Measurements from ENCODE around the gene HDAC4. TPM values are rescaled to one million over a fixed set of nuclear protein-coding genes. Genes with fewer than 3 reads are reported as not detected.
"Not testable (repeated sequence)": the region's sequence is repeated elsewhere in the genome, so short reads cannot be mapped to it uniquely, and the experiment has no call there.

The HDAC4 gene
- total RNA-seq, 1 experiment from 2014 or later, result 5.5 TPM

DNA sequence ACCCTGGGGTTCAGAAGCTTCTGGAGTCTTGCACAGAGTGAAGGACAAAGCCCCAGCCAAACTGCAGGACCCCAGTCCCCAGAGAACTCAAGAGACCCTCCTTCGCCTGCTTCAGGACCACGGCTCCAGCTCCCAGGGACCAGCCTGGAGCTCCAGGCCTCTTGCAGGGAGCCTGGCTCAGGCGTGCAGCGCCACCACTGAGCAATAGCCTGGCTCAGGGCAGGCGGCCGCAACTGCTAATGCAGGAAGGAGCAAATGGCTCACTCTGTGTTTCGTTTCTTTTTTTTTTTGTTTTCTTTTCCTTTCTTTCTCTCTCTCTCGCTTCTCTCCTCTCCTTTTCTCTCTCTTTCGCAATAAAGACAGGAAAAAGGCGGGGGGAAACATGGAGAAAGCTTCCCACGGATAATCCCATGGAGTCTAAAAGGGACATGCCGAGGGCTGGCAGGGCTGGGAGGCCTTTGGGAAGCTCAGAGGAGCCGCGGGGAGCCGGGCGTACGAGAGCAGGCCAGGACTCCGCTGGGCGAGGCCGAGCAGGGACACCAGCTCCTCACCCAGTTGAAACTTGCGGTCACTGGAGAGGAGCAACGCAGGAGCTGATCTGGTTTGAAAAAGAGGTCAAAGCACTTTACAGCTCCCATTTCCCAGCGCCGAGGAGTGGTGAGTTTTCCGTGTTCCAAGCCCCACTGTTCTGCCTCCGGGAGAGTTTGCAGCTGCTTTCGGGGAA is 308.1 kb downstream of the HDAC4 start:
- no peak for DNase-seq (ENCODE audit: low read depth)

DNA sequence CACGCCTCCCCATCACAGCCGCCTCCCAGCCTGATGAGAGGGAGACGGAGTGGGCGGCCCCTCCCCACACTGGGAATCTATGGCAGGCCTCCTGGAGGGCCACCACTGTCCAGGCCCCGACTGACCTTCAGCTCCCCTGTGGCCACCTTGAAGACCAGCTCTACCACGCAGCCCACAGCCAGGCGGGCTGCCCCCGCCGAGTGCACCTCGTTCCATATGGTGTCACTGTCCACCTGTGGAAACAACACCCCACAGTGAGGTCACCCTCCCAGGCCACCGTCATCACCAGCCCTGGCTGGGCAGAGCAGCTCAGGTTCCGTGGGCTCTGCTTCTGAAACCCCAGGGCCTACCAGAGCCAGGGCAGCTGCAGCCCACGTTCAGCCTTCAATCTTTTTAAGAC is 310.9 kb downstream of the HDAC4 start:
- no peak for DNase-seq (ENCODE audit: low read depth)

DNA sequence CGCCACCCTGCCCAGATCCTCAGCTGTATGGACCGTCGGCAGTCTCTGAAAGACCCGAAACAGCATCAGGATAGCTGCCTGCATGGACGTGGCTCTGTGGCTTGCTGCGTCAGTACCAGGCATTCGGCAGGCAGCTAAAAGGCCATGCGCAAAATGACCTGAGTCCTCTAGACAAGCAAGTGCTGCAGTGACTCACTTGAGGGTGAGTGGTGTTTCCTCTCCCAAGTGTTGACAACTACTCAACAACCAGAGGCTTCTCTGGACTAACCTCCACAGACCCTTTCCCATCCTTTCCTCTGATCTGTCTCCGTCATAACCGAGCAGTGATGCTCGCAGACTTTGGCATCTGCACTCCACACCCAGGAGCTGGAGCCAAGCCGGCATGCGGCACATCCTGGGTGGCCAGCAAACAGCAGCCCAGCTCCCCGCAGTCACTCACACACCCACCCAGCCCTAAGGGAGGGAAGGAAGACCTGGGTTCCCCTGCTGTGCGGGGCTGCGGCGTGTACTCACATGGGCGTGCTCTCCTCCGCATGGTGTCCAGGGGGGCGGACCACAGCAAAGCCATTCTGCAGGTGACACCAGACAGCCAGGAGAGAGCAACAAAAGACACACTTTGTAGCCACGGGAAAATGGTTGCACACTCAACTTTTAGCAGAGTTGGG is 313.6 kb downstream of the HDAC4 start:
- no peak for DNase-seq (ENCODE audit: low read depth)

DNA sequence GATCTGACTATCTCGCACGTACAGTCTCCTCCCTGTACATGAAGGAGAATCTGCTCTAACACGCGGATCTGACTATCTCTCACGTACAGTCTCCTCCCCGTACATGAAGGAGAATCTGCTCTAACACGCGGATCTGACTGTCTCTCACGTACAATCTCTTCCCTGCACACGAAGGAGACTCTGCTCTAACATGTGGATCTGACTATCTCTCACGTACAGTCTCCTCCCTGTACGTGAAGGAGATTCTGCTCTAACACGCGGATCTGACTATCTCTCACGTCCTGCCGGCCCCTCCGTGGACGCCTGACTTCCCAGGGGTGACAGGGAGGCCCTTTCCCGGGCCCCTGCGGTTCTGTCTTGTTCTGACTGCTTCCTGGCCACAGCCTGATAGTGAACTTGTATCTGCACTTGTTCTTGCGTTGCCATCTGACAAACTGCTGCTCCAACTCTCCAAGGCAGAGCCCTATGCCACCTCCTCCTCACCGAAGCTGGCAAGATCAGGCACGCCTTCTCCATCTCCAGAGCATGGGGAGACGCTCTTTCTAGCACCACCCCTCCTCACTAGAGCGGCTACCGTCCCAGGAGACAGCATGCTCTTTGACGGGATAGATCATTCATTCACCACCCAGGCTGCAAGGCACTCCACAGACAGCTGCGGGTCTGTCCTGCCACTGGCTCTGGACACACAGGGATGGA is 314.3 kb downstream of the HDAC4 start:
- no peak for DNase-seq (ENCODE audit: low read depth)

DNA sequence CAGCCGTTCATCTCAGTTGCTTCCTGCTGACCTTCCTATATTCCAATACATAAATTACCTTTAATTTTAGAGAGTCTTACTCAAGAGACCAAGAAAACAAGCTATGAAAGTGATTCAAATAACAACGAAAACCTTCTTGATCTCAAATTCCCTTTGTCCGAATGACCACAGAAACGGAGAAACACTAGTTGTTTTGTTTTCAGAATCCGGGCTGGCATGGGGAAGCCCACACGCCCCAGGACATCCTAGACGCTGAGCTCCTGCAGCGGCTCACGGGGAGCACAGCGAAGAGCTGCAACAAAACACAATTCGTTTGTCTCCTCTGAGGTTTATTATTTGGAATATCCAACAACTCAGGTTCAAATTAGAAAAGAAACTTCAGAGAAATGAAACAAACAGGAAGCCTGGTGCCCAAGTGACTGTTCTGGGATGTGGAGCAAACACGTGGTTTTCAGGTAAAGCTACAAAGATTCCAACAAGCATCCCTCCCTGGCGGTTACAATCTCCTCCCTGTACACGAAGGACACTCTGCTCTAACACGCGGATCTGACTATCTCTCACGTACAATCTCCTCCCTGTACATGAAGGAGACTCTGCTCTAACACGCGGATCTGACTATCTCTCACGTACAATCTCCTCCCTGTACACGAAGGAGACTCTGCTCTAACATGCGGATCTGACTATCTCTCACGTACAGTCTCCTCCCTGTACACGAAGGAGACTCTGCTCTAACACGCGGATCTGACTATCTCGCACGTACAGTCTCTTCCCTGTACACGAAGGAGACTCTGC is 315.4 kb downstream of the HDAC4 start:
- DNase-seq (ENCODE audit: low read depth), result no peak

DNA sequence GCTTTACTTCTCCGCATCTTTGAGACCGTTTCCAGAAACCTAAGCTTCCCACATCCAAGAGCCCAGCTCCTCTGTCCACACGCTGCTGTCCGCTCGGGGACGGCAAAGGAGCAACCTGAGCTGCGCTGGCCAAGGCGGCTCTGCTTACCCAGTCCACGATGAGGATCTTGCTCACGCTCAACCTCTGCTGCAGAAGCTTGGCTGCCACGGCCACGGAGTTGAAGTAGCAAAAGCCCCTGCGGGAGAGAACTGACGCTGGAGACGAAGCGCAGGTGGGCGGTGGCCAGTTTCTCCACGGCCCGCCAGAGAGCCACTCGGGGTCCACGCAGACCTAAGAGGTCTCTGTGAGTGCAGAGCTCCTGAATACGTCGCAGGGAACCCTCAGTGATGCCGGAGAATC is 316.8 kb downstream of the HDAC4 start:
- no peak for DNase-seq (ENCODE audit: low read depth)

DNA sequence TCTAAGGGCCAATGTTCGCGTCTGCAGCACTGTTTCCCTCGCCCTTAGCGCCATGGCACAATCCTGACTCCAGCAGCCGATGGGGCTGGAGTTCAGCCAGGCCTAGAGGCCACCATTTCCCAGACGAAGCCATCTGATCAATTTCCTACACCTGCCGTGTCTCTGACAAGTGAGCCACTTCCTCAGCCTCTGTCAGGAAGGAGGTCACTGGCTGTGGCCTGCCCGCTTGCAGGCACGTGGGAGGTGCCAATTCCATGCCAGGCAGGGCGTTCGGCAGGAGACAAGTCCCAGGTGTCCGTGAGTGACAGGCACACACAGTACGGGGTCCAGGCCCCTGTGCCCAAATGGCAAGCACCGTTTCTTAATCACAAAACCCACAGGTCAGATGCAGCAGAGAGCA is 318.4 kb downstream of the HDAC4 start:
- no peak for DNase-seq (ENCODE audit: low read depth)

DNA sequence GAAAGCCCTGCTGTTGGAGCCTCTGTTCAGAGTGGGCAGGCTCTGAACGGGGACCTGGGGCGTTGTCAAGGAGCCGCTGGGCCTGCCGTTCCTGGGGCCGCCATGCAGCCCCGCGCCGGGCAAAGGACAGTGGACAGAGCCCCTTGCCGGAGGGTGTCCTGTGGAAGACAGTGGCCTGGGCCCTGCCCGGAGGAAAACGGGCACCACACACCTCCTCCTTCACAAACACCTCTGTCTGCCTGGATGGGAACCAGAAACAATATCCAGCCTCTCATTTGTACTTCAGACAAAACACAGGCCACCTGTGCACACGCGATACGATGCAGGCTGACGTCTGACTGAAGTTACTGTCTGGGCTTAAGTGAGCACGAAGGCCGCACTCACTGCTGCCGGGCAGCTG is 319.2 kb downstream of the HDAC4 start:
- no peak for DNase-seq (ENCODE audit: low read depth)

DNA sequence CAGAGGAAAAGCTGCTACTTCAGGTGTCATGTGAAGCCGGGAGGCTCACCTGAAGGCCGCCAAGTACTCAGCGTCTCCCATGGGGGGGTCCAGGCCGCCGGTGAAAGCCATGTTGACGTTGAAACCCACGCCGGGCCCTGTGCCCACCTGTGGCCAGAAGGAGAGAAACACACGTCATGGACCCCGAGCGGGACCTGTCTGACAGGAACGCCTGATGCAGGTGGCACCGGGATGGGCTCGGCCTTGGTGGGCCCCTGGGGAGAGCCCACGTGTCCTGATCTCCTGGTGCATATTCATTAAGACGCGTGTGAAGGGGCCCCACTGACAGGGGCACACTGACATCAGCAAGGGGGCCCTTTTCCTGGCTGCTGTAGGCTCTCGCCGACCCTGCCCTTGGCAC is 319.8 kb downstream of the HDAC4 start:
- no peak for DNase-seq (ENCODE audit: low read depth)

DNA sequence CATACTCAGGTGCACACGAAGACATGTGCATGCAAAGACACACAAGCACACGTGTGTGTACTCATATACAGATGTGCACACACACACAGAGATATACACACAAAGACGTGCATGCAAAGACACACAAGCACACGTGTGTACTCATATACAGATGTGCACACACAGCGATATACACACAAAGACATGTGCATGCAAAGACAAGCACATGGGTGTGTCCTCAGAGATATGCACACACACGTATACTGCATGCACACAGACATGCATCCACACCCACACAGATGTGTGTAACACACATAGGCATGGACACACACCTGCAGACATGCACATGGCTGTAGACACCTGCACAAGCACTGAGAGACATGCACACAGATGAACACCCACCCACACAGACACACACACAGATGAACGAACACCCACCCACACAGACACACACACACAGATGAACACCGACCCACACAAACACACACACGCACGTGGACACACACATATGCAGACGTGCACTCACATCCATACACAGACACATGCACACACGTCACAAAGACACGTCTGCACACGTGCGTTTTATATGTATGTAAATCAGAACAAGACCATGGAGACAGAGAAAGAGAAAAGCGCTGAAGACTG is 321.0 kb downstream of the HDAC4 start:
- no peak for DNase-seq (ENCODE audit: low read depth)

DNA sequence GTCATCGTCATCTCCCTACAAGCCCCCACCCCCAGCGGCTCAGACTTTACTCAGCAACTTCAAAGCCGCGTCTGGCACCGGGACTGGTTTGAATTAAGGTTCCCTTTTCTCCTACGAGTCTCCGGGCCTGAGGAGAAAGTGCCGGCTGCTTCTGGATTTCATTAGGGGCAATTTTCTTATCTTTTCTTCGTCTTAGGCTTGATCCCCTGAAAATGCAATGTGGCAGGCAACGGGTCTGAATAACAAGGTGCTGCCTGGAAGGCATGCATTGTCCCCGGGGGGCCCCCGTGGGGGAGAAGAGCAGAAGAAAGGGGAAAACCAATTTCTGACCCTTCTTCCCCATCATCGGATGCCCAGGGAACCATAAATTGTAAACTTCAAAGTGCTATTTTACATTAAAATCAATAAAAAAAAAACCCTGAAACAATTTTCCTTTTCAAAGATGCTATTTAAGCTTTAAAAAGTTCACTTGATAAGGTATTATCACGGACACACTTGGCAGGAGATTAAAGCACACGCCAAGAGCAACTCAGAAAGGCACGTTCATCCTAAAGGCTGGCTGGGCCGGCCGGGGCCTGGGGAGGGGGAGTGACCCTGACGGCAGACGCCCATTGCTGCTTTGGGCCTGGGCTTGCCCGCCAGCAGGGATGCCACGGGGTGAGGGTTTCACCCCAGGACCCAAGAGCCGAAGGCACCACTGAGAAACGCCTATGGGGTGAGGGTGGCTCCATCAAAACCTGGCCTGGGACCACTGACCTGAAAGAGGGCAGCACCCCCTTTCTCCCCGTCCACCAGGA is 322.5 kb downstream of the HDAC4 start:
- no peak for DNase-seq (ENCODE audit: low read depth)

DNA sequence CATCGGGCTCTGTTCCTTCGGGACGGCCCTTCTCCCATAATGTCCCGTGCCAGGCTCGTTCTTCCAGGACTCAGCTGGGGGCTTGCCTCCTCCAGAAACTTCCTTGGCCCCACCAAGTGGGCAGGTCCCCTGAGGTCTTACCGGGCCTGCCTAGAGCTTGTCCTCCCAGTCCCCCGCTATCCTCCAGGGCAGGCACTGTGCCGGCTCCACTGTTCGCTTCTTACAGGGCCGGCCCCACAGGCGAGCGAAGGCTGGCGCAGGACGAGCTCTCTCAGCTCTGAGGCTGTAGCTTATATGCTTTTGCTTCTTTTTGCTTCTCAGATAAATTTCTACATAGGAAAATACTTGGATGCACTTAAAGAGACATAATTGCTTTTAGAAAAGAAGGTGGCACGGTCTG is 323.6 kb downstream of the HDAC4 start:
- DNase-seq (ENCODE audit: low read depth), result no peak

DNA sequence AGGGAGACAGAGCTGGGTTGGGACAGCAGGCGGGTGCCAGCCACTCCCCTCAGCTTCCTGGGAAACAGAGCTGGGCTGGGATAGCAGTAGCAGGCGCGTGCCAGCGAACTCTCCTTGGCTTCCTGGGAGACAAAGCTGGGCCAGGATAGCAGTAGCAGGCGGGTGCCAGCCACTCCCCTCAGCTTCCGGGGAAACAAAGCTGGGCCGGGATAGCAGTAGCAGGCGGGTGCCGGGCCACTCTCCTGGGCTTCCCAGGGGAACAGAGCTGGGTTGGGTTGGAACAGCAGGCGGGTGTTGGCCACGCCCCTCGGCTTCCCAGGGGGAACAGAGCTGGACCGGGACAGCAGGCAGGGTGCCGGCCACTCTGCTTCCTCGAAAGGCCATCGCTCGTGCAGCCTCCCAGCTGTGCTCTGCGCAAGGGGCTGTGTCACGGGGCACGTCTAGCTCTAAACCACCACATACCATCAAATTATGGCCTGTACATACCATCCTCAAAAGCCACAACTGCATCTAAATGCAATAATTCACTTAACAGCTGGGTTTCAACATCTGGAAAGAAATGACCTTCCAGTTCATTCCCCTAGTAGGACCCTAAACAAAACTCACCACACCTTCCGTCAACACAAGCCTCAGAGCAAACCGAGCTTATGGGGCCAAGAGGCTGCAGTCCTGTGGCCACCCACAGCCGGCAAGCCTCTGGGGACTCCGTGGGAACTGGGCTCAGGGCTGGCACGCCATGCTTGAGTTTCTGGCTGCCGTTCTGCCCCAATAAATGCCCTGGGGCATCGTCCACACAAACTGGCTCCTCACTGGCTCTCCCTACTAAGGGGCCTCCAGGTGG is 324.7 kb downstream of the HDAC4 start:
- no peak for DNase-seq (ENCODE audit: low read depth)

DNA sequence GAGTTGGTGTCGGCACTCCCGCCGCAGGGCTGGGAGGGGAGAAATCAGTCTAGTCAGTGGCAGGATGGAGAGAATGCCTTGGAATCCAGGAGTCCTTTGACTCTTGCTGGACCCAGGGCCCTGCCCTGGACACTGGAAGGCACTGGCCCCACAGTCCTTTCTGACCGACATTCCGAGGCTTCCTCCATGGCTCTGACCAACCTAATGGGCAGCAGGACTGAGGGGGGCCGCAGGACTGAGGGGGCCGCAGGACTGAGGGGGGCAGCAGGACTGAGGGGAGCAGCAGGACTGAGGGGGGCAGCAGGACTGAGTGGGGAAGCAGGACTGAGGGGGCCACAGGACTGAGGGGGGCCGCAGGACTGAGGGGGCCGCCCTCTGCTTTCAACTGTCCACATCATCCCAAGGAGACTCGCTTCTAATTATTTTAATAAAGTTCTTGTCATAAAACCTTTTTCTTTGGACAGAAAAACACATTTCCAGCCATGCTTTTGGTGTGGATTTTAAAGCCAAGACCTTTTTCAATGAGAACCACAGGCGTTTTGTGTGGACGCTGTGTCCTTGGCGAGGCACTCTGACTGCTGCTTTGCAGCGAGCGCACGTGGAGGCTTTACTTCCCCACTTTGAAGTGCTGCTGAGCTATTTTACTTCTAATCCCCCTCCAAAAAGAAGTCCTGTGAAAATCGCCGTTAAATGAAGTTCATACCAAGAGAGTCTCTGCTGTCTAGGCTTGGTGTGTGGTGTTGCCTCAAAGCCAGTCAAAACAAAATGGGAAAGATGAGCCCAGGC is 326.9 kb downstream of the HDAC4 start:
- no peak for DNase-seq (ENCODE audit: low read depth)

DNA sequence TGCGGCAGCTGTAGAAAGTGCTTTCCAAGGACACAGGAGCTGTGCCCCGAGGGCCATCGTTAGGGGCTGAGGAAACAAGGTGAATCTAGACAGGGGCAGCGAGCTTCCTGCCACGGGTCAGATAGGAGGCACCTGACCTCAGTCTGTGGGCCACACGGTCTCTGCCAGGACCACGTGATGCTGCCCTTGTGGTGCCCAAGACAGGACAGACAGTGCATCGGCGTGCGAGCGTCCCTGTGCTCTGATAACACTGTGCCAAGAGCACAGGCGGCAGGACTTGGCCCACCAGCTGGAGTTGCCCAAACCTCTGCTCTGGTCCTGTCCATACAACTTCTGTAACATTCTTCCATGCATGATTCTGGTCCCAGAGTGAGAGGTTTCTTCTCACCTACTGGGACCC is 327.6 kb downstream of the HDAC4 start:
- no peak for DNase-seq (ENCODE audit: low read depth)

DNA sequence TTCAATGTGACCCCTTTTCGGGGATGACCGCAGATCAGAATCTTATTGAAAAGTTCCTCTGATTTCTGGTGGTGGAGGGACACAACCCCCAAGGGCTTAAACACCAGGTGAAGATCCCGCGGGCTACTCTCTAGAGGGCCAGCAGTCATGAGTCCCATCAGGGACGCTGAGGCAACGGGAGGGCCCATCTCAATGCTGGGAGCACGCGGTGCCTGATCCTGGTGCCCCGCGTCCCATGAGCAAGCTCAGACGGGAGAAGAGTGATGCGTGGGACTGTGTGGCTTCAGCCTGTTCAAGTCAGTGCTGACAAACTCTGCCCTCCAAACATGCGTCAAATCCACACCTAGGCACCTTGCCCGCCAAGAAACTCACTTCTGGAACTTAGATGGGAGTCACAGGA is 328.0 kb downstream of the HDAC4 start:
- no peak for DNase-seq (ENCODE audit: low read depth)

DNA sequence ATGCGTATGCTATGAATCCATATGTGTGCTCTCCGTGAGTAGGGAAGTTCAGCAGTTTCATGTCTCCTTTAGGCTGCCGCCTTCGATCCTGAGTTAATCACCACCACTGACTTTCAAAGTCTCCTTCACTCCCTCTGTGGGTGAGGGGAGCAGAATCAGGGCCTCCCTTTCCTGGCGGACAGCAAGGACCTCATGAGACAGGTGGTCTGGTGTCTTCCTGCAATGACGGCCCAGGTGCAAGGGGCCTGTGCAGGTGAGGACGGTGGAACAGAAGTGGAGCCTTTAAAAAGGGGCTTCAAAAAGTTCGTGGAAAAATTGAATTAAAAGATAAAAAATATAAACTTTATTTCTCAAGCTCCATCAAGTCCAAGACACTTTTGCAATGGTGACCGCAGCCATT is 330.4 kb downstream of the HDAC4 start:
- DNase-seq (ENCODE audit: low read depth), result no peak

DNA sequence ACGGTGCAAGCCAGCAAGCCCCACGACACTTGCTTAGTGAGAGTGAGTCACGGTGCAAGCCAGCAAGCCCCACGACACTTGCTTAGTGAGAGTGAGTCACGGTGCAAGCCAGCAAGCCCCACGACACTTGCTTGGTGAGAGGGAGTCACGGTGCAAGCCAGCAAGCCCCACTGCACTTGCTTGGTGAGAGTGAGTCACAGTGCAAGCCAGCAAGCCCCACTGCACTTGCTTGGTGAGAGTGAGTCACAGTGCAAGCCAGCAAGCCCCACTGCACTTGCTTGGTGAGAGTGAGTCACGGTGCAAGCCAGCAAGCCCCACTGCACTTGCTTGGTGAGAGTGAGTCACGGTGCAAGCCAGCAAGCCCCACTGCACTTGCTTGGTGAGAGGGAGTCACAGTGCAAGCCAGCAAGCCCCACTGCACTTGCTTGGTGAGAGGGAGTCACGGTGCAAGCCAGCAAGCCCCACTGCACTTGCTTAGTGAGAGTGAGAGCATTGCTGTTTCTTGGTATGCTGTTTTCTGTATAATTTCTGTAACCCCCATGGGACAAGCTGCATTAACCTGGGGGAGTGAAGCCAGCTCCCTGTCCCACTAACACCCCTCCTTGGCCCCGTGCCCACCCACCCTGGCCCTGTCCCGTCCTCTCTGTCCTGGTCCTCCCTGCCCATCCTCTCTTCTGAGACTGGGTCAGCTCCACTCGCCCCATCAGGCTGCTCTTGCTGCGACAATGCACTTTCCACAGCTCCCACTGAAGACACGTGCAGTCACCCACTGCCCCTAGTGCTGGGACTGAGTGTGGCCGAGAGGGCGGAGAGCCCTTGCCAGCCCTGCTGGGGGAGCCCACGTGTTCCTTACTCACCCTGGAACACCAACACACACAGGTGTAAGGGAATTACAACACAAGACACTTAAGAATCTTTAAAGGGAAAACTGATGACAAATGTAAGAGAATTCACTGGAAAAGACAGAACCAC is 331.2 kb downstream of the HDAC4 start:
- DNase-seq (ENCODE audit: low read depth), result not testable (repeated sequence)

Measured in Daoy (cell line).